HG03095 (cell line): ENCODE measurements around the gene DAB2IP.

Experiments used
- ATAC-seq: cut with Tn5 transposase; IDR thresholded peaks from one replicate; pipeline ENCODE4 v1.9.1; 2021; ENCODE audit warnings: moderate library complexity; ENCODE audit not compliant: unreplicated experiment

Gene DAB2IP

DNA sequence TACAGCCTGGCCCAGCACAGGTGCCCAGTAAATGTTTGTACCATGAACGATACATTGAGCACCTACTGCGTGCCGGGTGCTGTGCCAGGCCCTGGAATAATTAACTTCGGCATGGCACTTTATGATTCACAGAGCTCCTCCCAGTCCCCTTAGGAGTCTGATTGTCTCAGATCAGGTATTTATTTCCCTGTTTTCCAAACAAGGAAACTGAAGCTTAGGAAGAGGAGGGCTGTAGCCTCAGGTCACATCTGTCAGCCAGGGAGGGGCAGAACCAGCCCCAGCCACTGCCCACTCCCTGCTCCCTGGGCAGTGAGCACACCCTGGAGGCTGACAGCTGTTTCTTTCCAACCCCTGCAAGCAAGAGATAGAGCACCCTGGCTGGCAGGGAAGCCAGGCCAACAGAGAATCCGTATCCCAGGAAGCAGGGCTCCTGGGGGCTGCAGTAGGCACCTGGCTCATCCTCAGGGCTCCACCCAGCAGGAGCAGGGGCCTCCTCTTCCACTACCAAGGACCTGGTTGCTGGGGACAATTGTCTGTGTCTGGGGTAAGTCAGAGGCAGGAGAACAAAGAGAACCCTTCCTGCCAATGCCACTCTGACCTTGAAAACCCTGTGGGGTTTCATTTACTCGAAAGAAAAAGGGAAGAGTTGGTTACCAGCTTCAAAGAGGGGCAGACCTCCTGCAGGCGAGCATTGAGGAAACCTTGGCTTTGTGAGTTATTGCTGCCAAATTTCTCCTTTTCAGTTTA is 69.0 kb downstream of the DAB2IP start:
- ATAC-seq, result no peak

DNA sequence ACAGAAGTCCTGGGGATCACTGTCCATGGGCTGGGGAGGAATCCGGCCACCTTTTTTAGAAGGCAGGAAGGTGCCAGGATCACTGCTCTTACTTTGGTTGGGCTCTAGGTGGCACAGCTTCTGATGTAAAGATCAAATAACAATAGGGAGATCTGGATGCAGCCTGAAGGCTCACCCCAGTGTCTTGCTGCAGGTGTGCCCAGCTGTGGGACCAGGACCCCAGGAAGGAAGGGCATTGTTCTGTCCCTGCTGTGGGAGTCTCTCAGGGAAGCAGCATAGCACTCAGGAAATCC is 69.6 kb downstream of the DAB2IP start:
- no peak for ATAC-seq

DNA sequence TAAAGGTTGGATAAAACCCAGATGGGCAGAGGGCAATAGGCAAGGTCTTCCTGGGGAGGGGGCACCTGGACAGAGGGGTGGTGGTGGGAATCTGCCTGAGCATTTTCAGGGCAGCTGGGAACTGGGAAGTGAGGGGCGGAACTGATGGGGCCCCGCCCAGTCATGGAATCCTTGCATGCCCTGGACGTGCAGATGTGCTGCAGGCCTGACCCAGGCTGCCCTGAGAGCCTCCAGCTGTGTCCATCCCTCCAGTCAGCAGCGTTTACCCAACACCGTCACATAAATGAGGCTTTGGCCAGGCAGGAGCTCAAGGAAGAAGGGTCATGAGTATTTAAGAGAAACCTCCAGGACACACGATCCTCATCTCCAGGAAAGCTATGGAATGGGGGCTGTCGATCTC is 70.3 kb downstream of the DAB2IP start:
- ATAC-seq, result no peak

DNA sequence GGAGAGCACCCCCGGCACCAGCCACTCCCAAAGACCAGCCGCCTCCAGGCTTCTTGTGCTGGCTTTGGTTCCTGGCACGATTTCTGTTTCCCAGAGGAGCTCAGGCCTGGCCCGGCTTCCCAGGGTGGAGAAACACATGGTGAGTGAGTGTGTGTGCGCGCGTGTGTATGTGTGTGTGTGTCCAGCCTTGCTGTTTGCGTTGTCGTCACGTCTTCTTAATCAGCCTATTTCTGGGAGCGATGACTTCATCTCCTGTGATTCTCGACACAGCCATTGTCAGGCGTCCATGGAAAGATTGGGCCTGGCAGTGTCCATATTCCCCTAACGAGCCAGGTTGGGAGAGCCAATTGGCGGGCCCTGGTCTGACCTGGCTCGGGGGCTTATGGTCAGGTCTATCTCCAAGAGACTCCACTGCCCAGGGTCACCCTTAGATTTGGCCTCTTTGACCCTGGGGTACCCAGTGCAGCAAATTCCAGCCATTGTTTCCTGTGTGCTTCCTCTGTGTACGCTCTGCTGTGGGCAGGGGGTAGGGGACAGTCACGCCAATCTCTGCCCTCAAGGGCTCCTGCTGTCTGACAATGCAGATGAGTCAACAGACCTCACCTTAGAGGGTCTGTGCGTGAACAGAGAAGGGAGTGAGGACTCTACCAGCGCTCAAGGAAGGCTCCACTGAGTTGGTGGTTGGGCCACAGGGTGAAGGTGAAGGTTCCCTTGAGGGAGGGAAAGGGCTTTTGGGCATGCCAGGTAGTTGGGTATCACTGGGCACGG is 73.8 kb downstream of the DAB2IP start:
- no peak for ATAC-seq

DNA sequence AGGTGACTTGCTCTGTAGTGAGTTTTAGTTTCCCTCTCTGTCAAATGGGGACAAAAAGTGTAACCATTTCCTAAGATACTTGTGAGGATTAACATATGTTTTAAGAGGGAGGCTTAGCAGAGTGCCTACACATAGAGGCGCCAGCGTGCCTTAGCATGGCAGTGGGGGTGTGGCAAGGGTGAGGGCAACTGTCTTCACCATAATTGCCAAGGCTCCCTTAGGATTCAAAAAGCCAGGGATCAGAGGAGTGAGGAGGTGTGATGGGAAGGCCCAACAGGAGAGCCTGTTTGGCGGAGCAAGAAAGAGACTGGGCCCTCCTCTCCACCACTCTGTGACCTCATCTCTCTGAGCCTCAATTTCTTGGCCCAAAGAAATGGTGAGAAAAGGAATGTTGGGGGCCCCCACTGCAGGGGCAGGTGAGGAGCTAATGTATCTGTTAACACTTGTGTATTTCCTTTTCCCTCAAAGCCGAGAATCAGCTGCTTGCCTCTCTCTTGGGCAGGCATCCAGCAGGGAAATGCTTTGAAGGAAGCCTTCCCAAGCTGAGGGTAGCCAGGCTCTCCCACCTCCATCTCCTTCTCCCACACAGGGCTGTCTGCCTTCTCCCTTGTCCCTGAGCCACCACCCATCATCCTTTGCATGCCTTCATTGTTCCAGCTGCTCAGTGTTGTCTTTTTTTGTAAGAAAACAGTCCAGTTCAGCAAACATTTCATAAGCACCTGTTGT is 76.0 kb downstream of the DAB2IP start:
- no peak for ATAC-seq

DNA sequence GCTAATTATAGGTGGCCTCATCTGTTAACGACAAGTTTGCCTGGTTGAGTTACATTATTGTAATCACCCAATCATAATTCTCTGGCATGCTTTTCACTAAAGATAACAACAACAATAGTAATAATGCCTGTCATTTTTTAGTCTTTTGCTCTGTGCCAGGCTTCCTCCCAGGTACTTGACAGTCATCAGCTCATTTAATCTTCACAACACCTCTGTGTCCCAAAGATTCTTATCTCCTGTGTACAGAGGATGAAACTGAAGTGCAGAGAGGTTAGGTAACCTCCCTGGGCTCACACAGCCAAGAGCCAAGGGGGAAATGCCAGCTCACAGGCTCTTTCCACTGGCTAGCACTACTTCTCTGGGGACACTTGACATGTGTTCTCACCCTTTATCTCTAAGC is 77.5 kb downstream of the DAB2IP start:
- ATAC-seq, result no peak

DNA sequence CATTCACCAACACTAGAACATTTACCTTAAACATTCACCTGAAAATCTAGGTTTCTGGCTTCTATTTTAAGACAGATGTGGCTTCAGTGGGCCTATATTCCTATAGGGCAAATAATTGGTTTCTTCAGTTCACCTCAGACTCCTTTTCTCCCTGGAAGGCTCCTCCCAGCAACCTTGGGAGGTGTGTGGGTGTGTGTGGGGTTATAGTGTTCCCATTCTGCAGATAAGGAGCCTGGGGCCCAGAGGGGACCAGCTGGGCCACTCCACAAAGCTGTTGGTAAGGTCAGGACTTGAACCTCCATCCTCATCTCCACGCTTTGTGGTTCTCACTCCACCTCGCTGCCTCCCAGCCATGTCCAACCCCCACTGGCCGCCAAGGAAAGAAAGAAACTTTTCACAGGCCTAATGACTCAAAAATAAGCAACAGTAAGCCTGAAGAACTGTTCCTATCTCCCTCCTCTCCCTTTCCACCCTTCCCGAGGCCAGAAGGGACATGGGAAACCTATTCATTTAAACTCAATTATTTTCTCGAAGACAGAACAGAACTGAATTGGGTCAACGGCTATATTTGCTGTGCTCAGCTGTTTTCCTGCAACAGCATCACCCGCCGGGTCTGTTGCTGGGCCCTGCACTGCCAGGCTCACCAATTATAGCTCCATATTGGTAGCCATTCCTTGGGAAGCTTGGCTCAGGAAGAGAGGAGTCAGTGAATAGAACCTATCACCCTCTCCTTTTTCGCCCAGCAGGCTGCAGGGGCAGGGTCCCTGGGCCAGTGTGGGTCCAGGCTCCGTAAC is 78.5 kb downstream of the DAB2IP start:
- ATAC-seq, result no peak

DNA sequence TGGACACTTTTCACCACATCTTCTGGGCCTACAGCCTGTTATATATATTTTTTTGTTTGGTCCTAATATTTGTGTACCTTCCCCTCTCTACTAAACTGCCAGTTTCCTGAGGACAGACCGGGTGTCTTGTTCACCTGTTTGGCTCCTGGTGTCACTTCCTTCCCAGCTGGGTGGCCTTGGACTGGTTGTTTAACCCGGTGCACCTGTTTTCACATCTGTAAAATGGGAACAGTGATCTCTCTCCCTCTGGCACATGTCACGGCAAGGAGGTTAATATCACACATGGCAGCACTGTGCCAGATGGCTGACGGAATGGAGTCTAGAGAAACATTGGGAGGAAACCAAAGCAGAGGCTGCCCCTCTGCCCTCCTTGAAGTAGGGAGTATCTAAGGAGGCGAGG is 79.7 kb downstream of the DAB2IP start:
- no peak for ATAC-seq

DNA sequence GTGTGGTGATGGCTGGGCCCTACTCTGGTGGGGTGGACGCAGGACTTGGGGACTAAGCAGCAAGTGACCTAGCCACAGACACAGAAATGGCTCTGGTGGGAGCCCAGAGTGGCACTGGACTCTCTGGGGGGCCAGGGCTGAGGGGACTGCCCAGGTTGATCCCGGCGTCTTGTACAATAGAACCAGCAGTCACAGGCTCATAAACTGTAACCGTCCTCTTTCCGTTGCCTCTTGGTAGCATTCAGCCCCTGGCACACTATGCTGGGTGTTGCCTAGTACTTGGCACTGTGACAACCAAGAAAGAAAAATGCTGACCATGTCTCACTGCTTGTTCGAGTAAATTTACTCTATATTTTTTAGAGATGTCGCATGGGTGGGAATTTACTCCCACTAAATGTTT is 80.5 kb downstream of the DAB2IP start:
- no peak for ATAC-seq

DNA sequence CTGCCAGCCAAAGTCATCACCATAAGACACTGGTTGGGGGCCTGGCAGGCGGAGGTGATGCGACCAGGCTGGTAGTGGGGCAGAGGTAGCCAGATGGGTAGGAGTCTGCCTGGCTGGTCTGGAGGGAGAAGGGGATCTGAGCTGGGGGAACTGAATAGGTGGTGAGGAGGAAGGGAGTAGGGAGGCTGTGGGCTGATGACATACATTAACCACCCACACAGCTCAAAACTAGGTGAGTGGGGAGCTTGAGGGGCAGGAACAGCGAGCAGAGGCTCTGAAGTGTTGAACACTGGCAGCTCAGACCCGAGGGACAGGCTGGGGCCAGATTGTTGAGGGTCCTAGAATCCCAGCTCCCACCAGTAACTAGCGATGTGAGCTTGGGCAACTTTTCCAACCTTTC is 81.0 kb downstream of the DAB2IP start:
- no peak for ATAC-seq

DNA sequence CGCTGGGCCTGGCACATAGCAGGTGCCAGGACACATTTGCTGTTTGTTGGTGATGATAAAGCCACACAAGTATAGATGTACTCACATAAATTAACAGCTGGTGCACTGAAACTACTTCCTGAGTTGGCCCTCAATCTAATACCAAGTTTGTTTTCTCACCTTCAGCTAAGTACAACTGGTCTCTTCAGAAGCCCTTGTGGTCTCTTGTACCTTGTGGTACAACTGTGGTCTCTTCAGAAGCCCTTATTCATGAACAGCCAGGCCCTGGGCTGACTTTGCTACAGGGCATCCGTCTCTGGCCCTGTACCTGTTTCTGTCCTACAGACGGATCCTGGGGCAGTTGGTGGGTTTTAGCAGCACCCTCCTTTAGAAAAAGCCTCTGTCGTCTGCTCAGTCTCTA is 81.5 kb downstream of the DAB2IP start:
- ATAC-seq, result no peak

DNA sequence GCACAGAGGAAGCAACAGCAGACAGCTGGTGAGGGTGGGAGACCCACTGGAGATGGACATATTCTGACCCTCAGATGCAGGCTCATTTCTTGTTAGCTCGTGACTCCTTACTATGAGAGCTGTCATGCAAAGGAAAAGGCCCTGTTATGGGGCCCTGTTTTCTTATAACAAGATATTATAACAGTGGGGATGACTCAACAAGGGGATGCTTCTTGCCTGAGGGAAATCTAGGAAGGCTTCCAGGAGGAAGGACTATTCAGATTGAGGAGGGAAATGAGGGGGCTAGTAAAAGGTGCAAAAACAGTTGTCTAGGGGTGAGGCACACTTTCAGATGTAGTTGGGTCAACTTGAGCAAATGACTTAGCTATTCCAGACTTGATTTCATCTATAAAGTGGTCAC is 83.0 kb downstream of the DAB2IP start:
- no peak for ATAC-seq

DNA sequence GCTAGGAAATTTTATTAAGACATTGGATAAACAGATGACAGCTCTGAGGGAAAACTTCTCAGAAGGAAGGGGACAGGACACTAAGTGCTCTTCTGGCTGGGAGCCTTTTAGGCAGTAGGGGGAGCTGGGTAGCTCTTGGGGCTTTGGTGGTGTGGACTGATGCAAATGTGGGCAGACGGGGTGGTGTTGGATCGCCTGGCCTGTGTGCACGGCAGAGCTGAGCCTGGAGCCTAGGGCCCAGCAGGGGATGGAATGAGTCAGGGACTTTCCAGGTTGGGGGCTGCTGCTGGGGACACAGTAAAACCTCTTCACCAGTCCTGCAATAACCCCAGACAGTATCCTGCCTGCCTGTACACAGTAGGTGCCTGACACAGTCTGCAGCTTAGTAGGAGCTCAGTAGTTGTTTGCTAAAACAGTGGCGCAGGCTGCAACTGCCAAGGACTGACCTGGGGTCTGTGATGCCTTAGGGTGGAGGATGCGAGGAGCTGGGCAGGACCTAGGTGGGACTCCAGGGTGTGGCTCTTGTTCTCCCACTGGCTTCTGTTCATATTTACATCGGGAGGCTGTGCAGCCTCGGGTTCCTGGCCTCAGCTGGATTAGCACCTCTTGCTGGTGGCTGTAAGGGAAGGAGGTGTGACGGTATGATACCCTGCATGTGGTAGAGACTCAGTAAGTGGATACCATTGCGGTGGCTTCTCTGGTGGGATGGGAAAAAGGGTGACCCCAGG is 83.8 kb downstream of the DAB2IP start:
- ATAC-seq, result peak; percentile 67

DNA sequence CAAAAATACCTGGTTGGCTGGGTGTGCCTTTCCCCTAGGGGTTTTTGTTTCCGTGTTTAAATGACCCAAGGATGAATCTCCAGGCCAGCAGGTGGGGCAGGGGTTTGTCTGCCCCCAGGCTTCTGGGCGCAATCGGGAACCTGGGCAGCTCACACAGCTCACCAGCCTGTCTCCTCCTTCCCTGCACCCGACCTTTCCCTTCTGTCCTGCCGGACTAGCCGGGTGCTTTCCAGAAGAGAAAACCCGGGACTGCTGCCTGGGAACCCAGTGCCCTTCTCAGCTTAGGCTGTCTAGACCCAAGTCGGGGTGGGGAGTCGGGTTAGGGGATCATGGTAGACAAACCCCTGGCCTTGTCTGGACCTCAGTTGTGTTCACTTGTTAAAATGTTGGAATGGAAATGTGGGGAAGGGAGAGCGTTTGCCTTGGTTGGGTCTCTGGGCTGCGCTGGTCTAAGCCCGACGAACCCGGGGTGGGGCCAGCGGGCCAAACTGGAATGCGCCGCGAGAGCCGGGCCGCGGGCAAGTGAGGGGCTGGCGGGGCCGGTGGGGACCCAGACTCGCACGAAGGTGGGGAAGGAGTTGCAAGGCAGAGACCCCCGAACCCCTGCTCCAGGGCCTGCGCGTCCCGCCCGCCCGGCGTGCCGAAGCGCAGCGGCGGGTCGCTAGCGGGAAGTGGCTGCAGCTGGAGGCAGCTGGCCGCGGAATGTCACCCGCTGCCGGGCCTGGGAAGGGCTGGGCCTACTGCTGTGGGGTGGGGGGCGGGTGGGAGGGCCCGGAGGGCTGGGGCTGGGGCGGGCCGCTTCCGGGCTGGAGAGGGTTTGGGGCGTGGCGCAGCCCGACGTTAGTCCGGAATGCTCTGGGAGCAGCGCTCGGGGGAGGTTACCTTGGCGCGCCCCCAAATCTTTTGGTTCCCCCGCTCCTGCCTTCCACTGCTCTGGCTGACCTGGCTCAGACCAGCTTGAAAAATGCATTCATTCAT is 84.6 kb downstream of the DAB2IP start:
- ATAC-seq, result no peak

DNA sequence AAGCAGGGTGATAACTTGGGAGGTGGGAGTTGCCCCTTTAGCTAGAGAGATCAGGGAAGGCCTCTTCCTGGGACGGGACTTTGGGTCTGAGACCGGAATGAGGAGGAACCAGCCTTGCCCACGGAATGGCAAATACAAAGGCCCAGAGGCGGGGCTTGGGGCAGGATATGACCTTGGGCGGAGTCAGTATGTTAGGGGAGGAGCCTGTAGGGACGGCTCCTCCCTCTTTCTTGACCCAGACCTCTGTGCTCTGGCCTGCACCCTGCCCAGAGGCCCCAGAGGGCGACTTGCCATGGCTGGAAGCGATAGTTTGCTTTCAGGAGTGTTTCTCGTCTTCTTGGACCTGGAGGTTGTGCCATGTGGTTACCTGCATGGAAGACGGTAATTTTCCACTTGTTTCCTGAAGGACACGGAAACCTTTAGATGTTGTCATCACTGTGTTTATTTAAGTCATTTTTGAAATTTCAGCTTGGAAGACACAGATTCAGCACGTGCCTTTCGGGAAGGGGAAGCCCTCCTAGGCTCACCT is 85.6 kb downstream of the DAB2IP start:
- ATAC-seq, result no peak

DNA sequence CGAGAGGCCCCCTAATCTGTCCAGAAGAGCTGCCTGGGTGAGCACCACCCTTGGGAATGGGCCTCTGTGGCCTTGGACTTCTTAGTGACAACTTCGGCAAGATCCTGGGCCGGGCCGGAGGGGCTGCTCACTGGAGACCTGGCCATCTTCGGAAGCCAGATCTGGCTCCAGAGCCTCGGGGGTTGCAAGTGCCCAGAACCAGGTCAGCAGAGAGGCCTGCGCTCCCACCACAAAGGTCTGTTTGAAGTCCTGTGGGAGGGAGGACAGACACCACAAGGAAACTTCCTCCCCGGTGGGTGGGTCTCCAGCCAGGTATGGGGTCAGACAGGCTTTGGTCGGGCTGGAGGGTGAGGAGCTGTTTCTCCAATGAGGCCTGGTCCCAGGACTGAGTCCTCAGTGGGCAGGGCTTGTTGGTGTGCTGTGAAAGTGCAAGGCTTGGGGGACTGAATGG is 86.1 kb downstream of the DAB2IP start:
- no peak for ATAC-seq

DNA sequence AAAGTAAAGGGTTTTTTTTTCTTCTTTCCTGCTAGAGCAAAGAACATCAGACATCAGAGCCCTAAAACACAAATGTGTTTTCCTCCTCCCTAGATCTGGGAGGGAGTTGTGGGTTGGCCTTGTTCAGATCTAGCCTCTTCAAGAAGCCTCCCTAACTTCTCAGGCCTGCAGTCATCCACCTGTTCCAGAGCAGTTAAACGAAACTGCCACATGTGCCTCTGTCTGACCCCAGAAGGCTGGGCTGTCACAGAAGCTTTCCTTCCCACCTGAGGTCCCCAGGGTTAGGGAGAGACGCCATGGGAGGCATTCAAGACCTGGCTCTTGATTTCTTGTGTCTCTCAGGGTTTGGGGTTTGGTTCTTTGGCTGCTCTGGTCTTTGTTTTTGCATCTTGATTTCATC is 87.0 kb downstream of the DAB2IP start:
- no peak for ATAC-seq

DNA sequence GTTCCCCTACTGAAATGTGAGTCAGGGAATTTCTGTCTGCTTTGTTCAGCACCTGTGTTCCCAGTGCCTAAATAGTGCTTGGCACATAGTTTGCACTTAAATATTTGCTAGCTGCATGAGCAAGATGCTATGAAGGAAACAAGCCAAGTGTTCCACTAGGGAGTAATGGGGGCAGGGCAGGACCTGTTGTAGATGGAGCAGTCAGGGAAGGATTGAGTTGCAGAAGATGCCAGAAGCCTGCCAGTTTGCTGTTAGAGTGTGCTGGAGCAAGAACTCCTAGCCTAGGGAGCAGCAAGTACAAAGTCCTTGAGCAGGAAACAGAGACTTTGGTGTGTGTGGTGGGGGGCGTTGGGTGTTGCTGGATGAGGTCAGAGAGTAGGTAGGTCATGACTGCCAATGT is 87.5 kb downstream of the DAB2IP start:
- ATAC-seq, result no peak

DNA sequence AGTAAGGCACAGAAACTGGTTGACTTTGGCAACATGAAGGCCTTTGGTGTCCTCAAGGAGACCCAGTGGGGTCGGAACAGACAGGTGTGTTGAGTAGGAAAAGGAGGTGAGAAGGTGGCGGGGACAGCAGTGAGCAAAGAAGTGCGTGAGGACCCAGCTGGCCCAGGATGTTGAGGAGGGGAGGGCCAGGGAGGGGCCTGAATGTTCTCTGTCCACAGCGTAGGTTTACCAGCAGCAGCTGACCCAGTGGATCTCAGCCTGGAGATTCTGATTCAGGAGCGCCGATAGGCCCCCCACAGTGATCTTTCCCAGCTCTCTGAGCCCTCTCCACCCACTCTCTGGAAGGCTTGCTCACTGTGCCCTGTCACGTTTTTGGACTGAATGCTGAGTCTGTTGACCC is 88.5 kb downstream of the DAB2IP start:
- no peak for ATAC-seq
